IMR-90 (cell line): Measurements from ENCODE around the gene ABHD17A. TPM values are rescaled to one million over a fixed set of nuclear protein-coding genes. Genes with fewer than 3 reads are reported as not detected.
A peak's percentile ranks its signal among the peaks of the same experiment; 100 is the strongest.

Source experiments
- ATAC-seq: fragments of 200-7000 bp; cut with Tn5 transposase; 2 replicates; pipeline ENCODE4 v1.9.1; 2020; ENCODE audit warnings: low read depth, mild to moderate bottlenecking, moderate library complexity
- BruUV-seq: library from RNA; stranded (reverse); fragments of 400-500 nt; replicated peaks from 2 replicates; lab custom pipeline; 2021; lab: Mats Ljungman, UMichigan
- CTCF ChIA-PET: fragments of 300-600 bp; formaldehyde crosslinking; extraction: SDS; loops from one replicate; lab custom pipeline; 2021; ENCODE audit warnings: antibody characterized with exemption; lab: Yijun Ruan, JAX
- POLR2A ChIA-PET: fragments of 300-600 bp; sonication (Branson Sonifier 250); formaldehyde crosslinking; loops from one replicate; lab custom pipeline; 2022; ENCODE audit warnings: antibody characterized with exemption; ENCODE audit not compliant: unreplicated experiment; lab: Charles Lee
- DNase-seq: peaks from one replicate; pipeline ENCODE4 v3.0.0; 2013
- H2AFZ ChIP-seq: replicated peaks from 2 replicates; pipeline ENCODE3; 2013; ENCODE audit warnings: low read length, mild to moderate bottlenecking; ENCODE audit not compliant: poor library complexity
- H2AK5ac ChIP-seq: 2 replicates; pipeline ENCODE4 v1.6.1; 2013; ENCODE audit warnings: low read depth, low read length, inconsistent platforms
- H2AK9ac ChIP-seq: replicated peaks from 2 replicates; pipeline ENCODE3; 2013; ENCODE audit warnings: mild to moderate bottlenecking, low read depth, low read length, moderate library complexity; ENCODE audit not compliant: poor library complexity
- H2BK120ac ChIP-seq: 2 replicates; pipeline ENCODE4 v1.6.1; 2013; ENCODE audit warnings: low read depth, low read length, inconsistent platforms
- H2BK15ac ChIP-seq: 3 replicates; pipeline ENCODE4 v1.6.1; 2013; ENCODE audit warnings: low read depth, low read length, inconsistent platforms
- H2BK20ac ChIP-seq: 2 replicates; pipeline ENCODE4 v1.6.1; 2013; ENCODE audit warnings: low read depth, mild to moderate bottlenecking, inconsistent platforms, low read length, moderate library complexity
- H2BK5ac ChIP-seq: 2 replicates; pipeline ENCODE4 v1.6.1; 2013; ENCODE audit warnings: mild to moderate bottlenecking, low read depth, low read length, inconsistent platforms; ENCODE audit not compliant: poor library complexity, severe bottlenecking
- H3K14ac ChIP-seq: replicated peaks from 2 replicates; pipeline ENCODE4 v1.6.1; 2013; ENCODE audit warnings: low read depth, low read length, inconsistent platforms
- H3K18ac ChIP-seq: 2 replicates; pipeline ENCODE4 v1.6.1; 2013; ENCODE audit warnings: low read depth, low read length, control low read depth
- H3K23ac ChIP-seq: 2 replicates; pipeline ENCODE4 v1.6.1; 2013; ENCODE audit warnings: low read depth, low read length, inconsistent platforms
- H3K27ac ChIP-seq: 2 replicates; pipeline ENCODE4 v1.5.1; 2013; ENCODE audit warnings: mild to moderate bottlenecking, control low read depth, low read length; ENCODE audit not compliant: insufficient read depth
- H3K27me3 ChIP-seq: 2 replicates; pipeline ENCODE4 v1.6.1; 2013; ENCODE audit warnings: low read length; ENCODE audit not compliant: control insufficient read depth, insufficient read depth
- H3K36me3 ChIP-seq: 2 replicates; pipeline ENCODE4 v1.6.1; 2013; ENCODE audit warnings: low read length, mixed read lengths; ENCODE audit not compliant: control insufficient read depth, insufficient read depth
- H3K4ac ChIP-seq: 2 replicates; pipeline ENCODE4 v1.6.1; 2013; ENCODE audit warnings: low read depth, low read length, inconsistent platforms
- H3K4me1 ChIP-seq: 2 replicates; pipeline ENCODE4 v1.6.1; 2013; ENCODE audit warnings: low read length, mixed read lengths; ENCODE audit not compliant: control insufficient read depth, insufficient read depth
- H3K4me2 ChIP-seq: 2 replicates; pipeline ENCODE4 v1.6.1; 2013; ENCODE audit warnings: low read depth, mild to moderate bottlenecking, control low read depth, low read length, moderate library complexity
- H3K4me3 ChIP-seq: 2 replicates; pipeline ENCODE4 v1.5.1; 2013; ENCODE audit warnings: low read depth, mild to moderate bottlenecking, control low read depth, low read length, moderate library complexity; ENCODE audit not compliant: insufficient read depth
- H3K56ac ChIP-seq: 2 replicates; pipeline ENCODE4 v1.6.1; 2013; ENCODE audit warnings: low read length, inconsistent platforms; ENCODE audit not compliant: insufficient read depth; ENCODE audit errors: extremely low read depth
- H3K79me1 ChIP-seq, 2 experiments: 2 replicates each; pipeline ENCODE4 v1.6.1; 2013; ENCODE audit warnings: low read length in 2 of 2, inconsistent platforms in 1 of 2, low read depth in 1 of 2
- H3K9ac ChIP-seq: 2 replicates; pipeline ENCODE4 v1.6.1; 2013; ENCODE audit warnings: low read depth, low read length, control low read depth
- H3K9me1 ChIP-seq: 2 replicates; pipeline ENCODE4 v1.6.1; 2013; ENCODE audit warnings: low read length, inconsistent platforms; ENCODE audit not compliant: insufficient read depth
- H3K9me3 ChIP-seq: 2 replicates; pipeline ENCODE4 v1.6.1; 2013; ENCODE audit warnings: low read length; ENCODE audit not compliant: control insufficient read depth, insufficient read depth
- H4K20me1 ChIP-seq: 2 replicates; pipeline ENCODE4 v1.6.1; 2013; ENCODE audit warnings: low read length, inconsistent platforms; ENCODE audit not compliant: insufficient read depth
- H4K5ac ChIP-seq: 2 replicates; pipeline ENCODE4 v1.6.1; 2013; ENCODE audit warnings: mild to moderate bottlenecking, low read depth, low read length, control low read depth
- H4K8ac ChIP-seq, 2 experiments: 2 replicates each; pipeline ENCODE4 v1.6.1; 2013; ENCODE audit warnings: low read depth in 2 of 2, low read length in 2 of 2, control low read depth in 1 of 2, inconsistent platforms in 1 of 2
- H4K91ac ChIP-seq: 2 replicates; pipeline ENCODE4 v1.6.1; 2013; ENCODE audit warnings: low read depth, low read length, inconsistent platforms; ENCODE audit not compliant: insufficient read depth
- BHLHE40 ChIP-seq: fragments of 150-350 bp; IDR thresholded peaks from 2 replicates; pipeline ENCODE4 v1.6.1; 2016; ENCODE audit warnings: mild to moderate bottlenecking, low read depth, low read length
- CEBPB ChIP-seq: IDR thresholded peaks from 2 replicates; pipeline ENCODE4 v1.6.1; 2012; ENCODE audit warnings: low read depth, low read length, improper control_type of control experiment
- CHD1 ChIP-seq: IDR thresholded peaks from 2 replicates; pipeline ENCODE4 v1.6.1; 2012; ENCODE audit warnings: low read depth, low read length, improper control_type of control experiment
- FOS ChIP-seq: fragments of 150-350 bp; IDR thresholded peaks from 2 replicates; pipeline ENCODE4 v1.6.1; 2016; ENCODE audit warnings: low read depth, low read length
- MAFK ChIP-seq: IDR thresholded peaks from 2 replicates; pipeline ENCODE4 v1.6.1; 2012; ENCODE audit warnings: low read depth, low read length, improper control_type of control experiment
- MAZ ChIP-seq: IDR thresholded peaks from 2 replicates; pipeline ENCODE4 v1.6.1; 2012; ENCODE audit warnings: low read depth, mild to moderate bottlenecking, low read length, improper control_type of control experiment, moderate library complexity, borderline replicate concordance
- MXI1 ChIP-seq: IDR thresholded peaks from 2 replicates; pipeline ENCODE4 v1.6.1; 2012; ENCODE audit warnings: low read depth, mild to moderate bottlenecking, low read length, moderate library complexity, borderline replicate concordance
- NFE2L2 ChIP-seq: fragments of 150-350 bp; IDR thresholded peaks from 2 replicates; pipeline ENCODE4 v1.6.1; 2016; ENCODE audit warnings: low read depth, mild to moderate bottlenecking, low read length
- POLR2A ChIP-seq: IDR thresholded peaks from 2 replicates; pipeline ENCODE4 v1.6.1; 2012; ENCODE audit warnings: mild to moderate bottlenecking, low read depth, low read length
- RAD21 ChIP-seq: IDR thresholded peaks from 2 replicates; pipeline ENCODE4 v1.6.1; 2012; ENCODE audit warnings: low read length, improper control_type of control experiment
- RCOR1 ChIP-seq: IDR thresholded peaks from 2 replicates; pipeline ENCODE4 v1.6.1; 2012; ENCODE audit warnings: mild to moderate bottlenecking, low read length, improper control_type of control experiment; ENCODE audit not compliant: insufficient replicate concordance
- RFX5 ChIP-seq: IDR thresholded peaks from 2 replicates; pipeline ENCODE4 v1.8.0; 2012; ENCODE audit warnings: low read depth, mild to moderate bottlenecking, low read length, moderate library complexity
- SMC3 ChIP-seq: fragments of 150-350 bp; IDR thresholded peaks from 2 replicates; pipeline ENCODE4 v1.6.1; 2016; ENCODE audit warnings: low read depth, mild to moderate bottlenecking, antibody characterized with exemption, low read length, moderate library complexity
- WGBS, 2 experiments: methylation state at CpG; one replicate each; pipeline versions ENCODE4 v1.1.5 to v1.1.7; 2013; ENCODE audit warnings: missing lambda C conversion rate in 2 of 2; ENCODE audit not compliant: insufficient read length in 1 of 2; ENCODE audit errors: extremely low coverage in 2 of 2; 5-methylcytosine and 5-hydroxymethylcytosine counted together
- dilution Hi-C: fragments of 300-500 bp; cut with HindIII; formaldehyde crosslinking; loops from one replicate; pipeline ENCODE4 v1.14.3; 2018; ENCODE audit warnings: low sequenced_read_pairs; ENCODE audit not compliant: unreplicated experiment
- in situ Hi-C: fragments of 300-500 bp; cut with MboI; formaldehyde crosslinking; loops from 3 replicates; pipeline ENCODE4 v1.14.3; 2019; ENCODE audit warnings: low sequenced_read_pairs, inconsistent platforms, mixed read lengths
- intact Hi-C: fragments of 100-400 bp; cut with micrococcal nuclease; formaldehyde crosslinking; loops from 2 replicates; pipeline ENCODE4 v1.10.0; 2022
- polyA plus RNA-seq, 3 experiments: library from polyadenylated mRNA; depleted of rRNA; stranded (reverse); fragments of >200 nt; gene quantifications; 2 replicates each; pipeline ENCODE4 v1.2.3, GENCODE V29; 2012; ENCODE audit warnings: low replicate concordance in 1 of 3
- total RNA-seq: library from RNA; depleted of rRNA; stranded (reverse); fragments of >200 nt; gene quantifications from 2 replicates; pipeline ENCODE4 v1.2.3, GENCODE V29; 2012
- TF ChIP-seq, protein P1 (sequence below): fragments of 150-350 bp; IDR thresholded peaks from 2 replicates; pipeline ENCODE4 v1.6.1; 2017; ENCODE audit warnings: mild to moderate bottlenecking, antibody characterized with exemption, low read length, low read depth
- TF ChIP-seq, protein P2 (sequence below): conservative IDR thresholded peaks from 2 replicates; pipeline ENCODE4 v1.5.1; 2012; ENCODE audit warnings: mild to moderate bottlenecking, low read depth, low read length, improper control_type of control experiment

The ABHD17A gene
- total and polyA plus RNA-seq, 2 of the 4 experiments (the other 2 are of a cell fraction): 37.8 to 76.2 TPM

DNA sequence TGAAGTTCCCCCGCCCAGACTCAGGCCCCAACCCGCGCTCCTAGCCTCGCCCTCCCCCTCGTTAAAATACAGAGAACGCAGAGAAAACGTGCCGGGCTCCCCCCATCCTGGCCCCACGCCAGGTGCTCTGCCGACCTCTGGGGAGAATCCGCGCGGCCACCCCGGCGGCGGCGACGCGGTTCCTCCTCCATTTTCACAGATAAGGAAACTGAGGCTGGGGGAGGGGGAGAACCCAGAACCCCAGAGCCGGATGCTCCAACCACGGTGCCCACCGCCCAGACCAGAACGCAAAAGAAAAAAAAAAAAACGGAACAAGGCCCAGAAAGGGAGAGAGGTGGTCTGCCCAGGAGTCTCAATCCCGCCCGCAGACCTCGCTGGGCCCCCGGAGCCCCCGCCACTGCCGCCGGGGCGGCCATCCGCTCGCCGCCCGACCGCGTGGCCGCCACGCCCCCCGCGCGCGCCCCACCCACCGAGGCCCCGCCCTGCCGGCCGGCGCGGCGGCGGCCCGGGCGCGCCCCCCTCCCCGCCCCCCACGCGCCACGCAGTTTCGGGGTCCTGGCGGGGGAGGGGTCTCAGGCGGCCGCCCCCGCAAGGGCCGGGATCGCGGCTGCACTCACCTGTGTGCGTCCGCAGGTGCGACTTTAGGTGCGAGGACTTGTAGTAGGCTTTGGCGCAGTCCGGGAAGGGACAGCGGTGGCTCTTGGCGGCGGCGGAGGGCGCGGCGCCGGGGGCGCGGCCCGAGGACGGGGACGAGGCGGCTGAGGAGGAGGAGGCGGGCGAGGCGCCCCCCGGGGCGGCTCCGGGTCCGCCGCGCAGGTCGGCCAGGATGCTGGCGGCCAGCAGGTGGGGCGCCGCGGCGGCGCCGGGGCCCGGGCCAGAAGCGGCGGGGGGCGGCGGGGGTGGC is 22.6 kb downstream of the ABHD17A start:
- H2BK120ac ChIP-seq: no peak overlapping the region
- H3K36me3 ChIP-seq: no peaks in the 10 kb centered on the region
- dilution Hi-C loops: no loop called here
- H3K9ac ChIP-seq: peak overlapping the region; percentile 88
- H3K4me1 ChIP-seq: peaks cover 28% of the 10 kb centered on the region
- H3K14ac ChIP-seq: peak overlapping the region; percentile 24; the same call in 1 of the 2 replicates
- H4K91ac ChIP-seq: peak overlapping the region; percentile 66
- H3K56ac ChIP-seq: peak overlapping the region; percentile 28
- H4K20me1 ChIP-seq: peaks cover 53% of the 10 kb centered on the region
- H2AK9ac ChIP-seq: peak overlapping the region; percentile 94
- peak overlapping the region; percentile 64 for H4K5ac ChIP-seq
- WGBS, 2 experiments: 1% methylated on average over 22 of the region's 109 CpGs; no CpG with 5 or more reads in 1 of the 2 experiments
- H2BK20ac ChIP-seq: no peak overlapping the region
- no peak overlapping the region for H2BK15ac ChIP-seq
- POLR2A ChIA-PET: no interaction called here
- no peaks in the 10 kb centered on the region for H3K9me3 ChIP-seq
- H3K23ac ChIP-seq: peak overlapping the region; percentile 46; the same call in 1 of the 2 replicates
- peak overlapping the region; percentile 53; a peak in 2 of 4 replicates for H4K8ac ChIP-seq
- peak overlapping the region; percentile 98 for H3K4me3 ChIP-seq
- H3K4me2 ChIP-seq: peak overlapping the region; percentile 77
- H3K79me1 ChIP-seq: peaks cover 4 to 55% of the 10 kb centered on the region in 2 experiments; a peak in 3 of 4 replicates
- BruUV-seq: no TSS peak
- in situ Hi-C loops: no loop called here
- H3K4ac ChIP-seq: peak overlapping the region; percentile 72
- H3K18ac ChIP-seq: peak overlapping the region; percentile 31; the same call in 1 of the 2 replicates
- DNase-seq: no peak
- peak overlapping the region; percentile 90 for H2BK5ac ChIP-seq
- intact Hi-C loops: no loop called here
- H3K27ac ChIP-seq: peak overlapping the region; percentile 91
- ATAC-seq: no peak
- CTCF ChIA-PET: no interaction called here
- no peaks in the 10 kb centered on the region for H3K27me3 ChIP-seq
- peak overlapping the region; percentile 88; the same call in 1 of the 2 replicates for H2AK5ac ChIP-seq
- no peaks in the 10 kb centered on the region; the same call in 1 of the 2 replicates for H3K9me1 ChIP-seq
- peak overlapping the region; percentile 88 for H2AFZ ChIP-seq
- TF ChIP-seq CEBPB (no peak), MXI1 (peak; percentile 91), BHLHE40 (peak; percentile 78), RFX5 (no peak), CHD1 (peak; percentile 30; the same call in 1 of the 2 replicates), RAD21 (no peak), RCOR1 (no peak), MAZ (peak; percentile 57; the same call in 1 of the 2 replicates), NFE2L2 (no peak), FOS (no peak), MAFK (no peak), POLR2A (no peak), SMC3 (no peak)
- TF ChIP-seq, protein P1, sequence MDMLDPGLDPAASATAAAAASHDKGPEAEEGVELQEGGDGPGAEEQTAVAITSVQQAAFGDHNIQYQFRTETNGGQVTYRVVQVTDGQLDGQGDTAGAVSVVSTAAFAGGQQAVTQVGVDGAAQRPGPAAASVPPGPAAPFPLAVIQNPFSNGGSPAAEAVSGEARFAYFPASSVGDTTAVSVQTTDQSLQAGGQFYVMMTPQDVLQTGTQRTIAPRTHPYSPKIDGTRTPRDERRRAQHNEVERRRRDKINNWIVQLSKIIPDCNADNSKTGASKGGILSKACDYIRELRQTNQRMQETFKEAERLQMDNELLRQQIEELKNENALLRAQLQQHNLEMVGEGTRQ: no peak
- TF ChIP-seq, protein P2, sequence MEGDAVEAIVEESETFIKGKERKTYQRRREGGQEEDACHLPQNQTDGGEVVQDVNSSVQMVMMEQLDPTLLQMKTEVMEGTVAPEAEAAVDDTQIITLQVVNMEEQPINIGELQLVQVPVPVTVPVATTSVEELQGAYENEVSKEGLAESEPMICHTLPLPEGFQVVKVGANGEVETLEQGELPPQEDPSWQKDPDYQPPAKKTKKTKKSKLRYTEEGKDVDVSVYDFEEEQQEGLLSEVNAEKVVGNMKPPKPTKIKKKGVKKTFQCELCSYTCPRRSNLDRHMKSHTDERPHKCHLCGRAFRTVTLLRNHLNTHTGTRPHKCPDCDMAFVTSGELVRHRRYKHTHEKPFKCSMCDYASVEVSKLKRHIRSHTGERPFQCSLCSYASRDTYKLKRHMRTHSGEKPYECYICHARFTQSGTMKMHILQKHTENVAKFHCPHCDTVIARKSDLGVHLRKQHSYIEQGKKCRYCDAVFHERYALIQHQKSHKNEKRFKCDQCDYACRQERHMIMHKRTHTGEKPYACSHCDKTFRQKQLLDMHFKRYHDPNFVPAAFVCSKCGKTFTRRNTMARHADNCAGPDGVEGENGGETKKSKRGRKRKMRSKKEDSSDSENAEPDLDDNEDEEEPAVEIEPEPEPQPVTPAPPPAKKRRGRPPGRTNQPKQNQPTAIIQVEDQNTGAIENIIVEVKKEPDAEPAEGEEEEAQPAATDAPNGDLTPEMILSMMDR: no peak
